HG03342 (cell line): ENCODE data around the gene PTCD1.

Experiments
- ATAC-seq: cut with Tn5 transposase; IDR thresholded peaks from one replicate; pipeline ENCODE4 v1.9.1; 2021; ENCODE audit warnings: mild to moderate bottlenecking, moderate library complexity; ENCODE audit not compliant: unreplicated experiment

The PTCD1 gene

GRCh38 chr7:99373091-99374066 is 65.2 kb downstream of the PTCD1 start:
- ATAC-seq = no peak

GRCh38 chr7:99372275-99373090 is 66.1 kb downstream of the PTCD1 start:
- ATAC-seq = no peak

DNA sequence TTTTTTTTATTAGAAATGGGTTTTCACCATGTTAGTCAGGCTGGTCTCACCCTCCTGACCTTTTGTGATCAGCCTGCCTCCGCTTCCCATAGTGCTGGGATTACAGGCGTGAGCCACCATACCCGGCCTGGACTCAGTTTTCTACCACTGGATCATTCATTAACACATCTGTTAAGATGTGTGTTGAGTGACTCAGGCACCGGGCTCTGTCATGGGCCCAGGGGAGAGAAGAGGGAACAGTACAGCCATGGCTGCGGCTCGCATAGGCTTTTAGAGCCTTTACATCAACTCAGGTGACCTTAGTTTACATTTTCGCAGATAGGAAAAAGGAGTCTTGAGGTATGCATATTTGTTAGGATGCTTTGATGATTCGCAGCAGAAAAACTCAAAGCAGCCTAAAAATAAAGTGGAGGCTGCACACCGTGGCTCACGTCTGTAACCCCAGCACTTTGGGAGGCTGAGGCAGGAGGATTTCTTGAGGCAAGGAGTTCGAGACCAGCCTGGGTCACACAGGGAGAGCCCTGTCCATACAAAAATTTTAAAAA is 67.2 kb downstream of the PTCD1 start:
- ATAC-seq = no peak

GRCh38 chr7:99369767-99370391 is 68.7 kb downstream of the PTCD1 start:
- ATAC-seq = no peak

DNA sequence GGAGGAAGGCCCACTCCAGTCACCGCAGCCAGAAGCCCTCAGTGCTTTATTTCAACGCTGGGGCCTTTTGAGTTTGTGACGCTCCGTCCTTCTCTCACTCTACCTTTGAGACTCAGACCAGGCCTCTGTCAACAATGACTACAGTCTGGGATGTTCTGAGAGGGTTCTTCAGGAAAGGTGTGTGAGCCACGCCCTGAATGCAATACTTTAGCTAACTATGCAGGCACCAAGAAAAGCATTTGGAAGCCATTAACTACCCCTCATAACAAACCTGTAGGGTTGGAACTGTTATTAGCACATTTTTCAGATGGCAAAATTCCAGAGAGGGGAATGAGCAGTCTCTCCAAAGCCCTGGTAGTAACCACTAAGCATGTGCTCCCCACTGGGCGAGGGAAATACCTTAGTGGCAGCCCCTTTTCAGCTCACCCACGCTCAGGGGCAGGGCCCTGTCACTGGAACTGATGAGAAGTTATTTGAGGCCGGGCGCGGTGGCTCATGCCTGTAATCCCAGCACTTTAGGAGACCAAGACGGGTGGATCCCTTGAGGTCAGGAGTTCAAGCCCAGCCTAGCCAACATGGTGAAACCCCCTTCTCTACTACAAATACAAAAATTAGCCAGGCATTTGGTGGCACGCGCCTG is 69.7 kb downstream of the PTCD1 start:
- no peak for ATAC-seq
